IMR-90 (cell line): ENCODE results near the gene GALNT17. TPM values are rescaled to one million over a fixed set of nuclear protein-coding genes. Genes with fewer than 3 reads are reported as not detected.

Experiments used
- ATAC-seq: fragments of 200-7000 bp; cut with Tn5 transposase; 2 replicates; pipeline ENCODE4 v1.9.1; 2020; ENCODE audit warnings: low read depth, mild to moderate bottlenecking, moderate library complexity
- BruUV-seq: library from RNA; stranded (reverse); fragments of 400-500 nt; replicated peaks from 2 replicates; lab custom pipeline; 2021; lab: Mats Ljungman, UMichigan
- CTCF ChIA-PET: fragments of 300-600 bp; formaldehyde crosslinking; extraction: SDS; loops from one replicate; lab custom pipeline; 2021; ENCODE audit warnings: antibody characterized with exemption; lab: Yijun Ruan, JAX
- POLR2A ChIA-PET: fragments of 300-600 bp; sonication (Branson Sonifier 250); formaldehyde crosslinking; loops from one replicate; lab custom pipeline; 2022; ENCODE audit warnings: antibody characterized with exemption; ENCODE audit not compliant: unreplicated experiment; lab: Charles Lee
- DNase-seq: peaks from one replicate; pipeline ENCODE4 v3.0.0; 2013
- H2AFZ ChIP-seq: replicated peaks from 2 replicates; pipeline ENCODE3; 2013; ENCODE audit warnings: low read length, mild to moderate bottlenecking; ENCODE audit not compliant: poor library complexity
- H2AK5ac ChIP-seq: 2 replicates; pipeline ENCODE4 v1.6.1; 2013; ENCODE audit warnings: low read depth, low read length, inconsistent platforms
- H2AK9ac ChIP-seq: replicated peaks from 2 replicates; pipeline ENCODE3; 2013; ENCODE audit warnings: mild to moderate bottlenecking, low read depth, low read length, moderate library complexity; ENCODE audit not compliant: poor library complexity
- H2BK120ac ChIP-seq: 2 replicates; pipeline ENCODE4 v1.6.1; 2013; ENCODE audit warnings: low read depth, low read length, inconsistent platforms
- H2BK15ac ChIP-seq: 3 replicates; pipeline ENCODE4 v1.6.1; 2013; ENCODE audit warnings: low read depth, low read length, inconsistent platforms
- H2BK20ac ChIP-seq: 2 replicates; pipeline ENCODE4 v1.6.1; 2013; ENCODE audit warnings: low read depth, mild to moderate bottlenecking, inconsistent platforms, low read length, moderate library complexity
- H2BK5ac ChIP-seq: 2 replicates; pipeline ENCODE4 v1.6.1; 2013; ENCODE audit warnings: mild to moderate bottlenecking, low read depth, low read length, inconsistent platforms; ENCODE audit not compliant: poor library complexity, severe bottlenecking
- H3K14ac ChIP-seq: replicated peaks from 2 replicates; pipeline ENCODE4 v1.6.1; 2013; ENCODE audit warnings: low read depth, low read length, inconsistent platforms
- H3K18ac ChIP-seq: 2 replicates; pipeline ENCODE4 v1.6.1; 2013; ENCODE audit warnings: low read depth, low read length, control low read depth
- H3K23ac ChIP-seq: 2 replicates; pipeline ENCODE4 v1.6.1; 2013; ENCODE audit warnings: low read depth, low read length, inconsistent platforms
- H3K27ac ChIP-seq: 2 replicates; pipeline ENCODE4 v1.5.1; 2013; ENCODE audit warnings: mild to moderate bottlenecking, control low read depth, low read length; ENCODE audit not compliant: insufficient read depth
- H3K27me3 ChIP-seq: 2 replicates; pipeline ENCODE4 v1.6.1; 2013; ENCODE audit warnings: low read length; ENCODE audit not compliant: control insufficient read depth, insufficient read depth
- H3K36me3 ChIP-seq: 2 replicates; pipeline ENCODE4 v1.6.1; 2013; ENCODE audit warnings: low read length, mixed read lengths; ENCODE audit not compliant: control insufficient read depth, insufficient read depth
- H3K4ac ChIP-seq: 2 replicates; pipeline ENCODE4 v1.6.1; 2013; ENCODE audit warnings: low read depth, low read length, inconsistent platforms
- H3K4me1 ChIP-seq: 2 replicates; pipeline ENCODE4 v1.6.1; 2013; ENCODE audit warnings: low read length, mixed read lengths; ENCODE audit not compliant: control insufficient read depth, insufficient read depth
- H3K4me2 ChIP-seq: 2 replicates; pipeline ENCODE4 v1.6.1; 2013; ENCODE audit warnings: low read depth, mild to moderate bottlenecking, control low read depth, low read length, moderate library complexity
- H3K4me3 ChIP-seq: 2 replicates; pipeline ENCODE4 v1.5.1; 2013; ENCODE audit warnings: low read depth, mild to moderate bottlenecking, control low read depth, low read length, moderate library complexity; ENCODE audit not compliant: insufficient read depth
- H3K56ac ChIP-seq: 2 replicates; pipeline ENCODE4 v1.6.1; 2013; ENCODE audit warnings: low read length, inconsistent platforms; ENCODE audit not compliant: insufficient read depth; ENCODE audit errors: extremely low read depth
- H3K79me1 ChIP-seq, 2 experiments: 2 replicates each; pipeline ENCODE4 v1.6.1; 2013; ENCODE audit warnings: low read length in 2 of 2, inconsistent platforms in 1 of 2, low read depth in 1 of 2
- H3K9ac ChIP-seq: 2 replicates; pipeline ENCODE4 v1.6.1; 2013; ENCODE audit warnings: low read depth, low read length, control low read depth
- H3K9me1 ChIP-seq: 2 replicates; pipeline ENCODE4 v1.6.1; 2013; ENCODE audit warnings: low read length, inconsistent platforms; ENCODE audit not compliant: insufficient read depth
- H3K9me3 ChIP-seq: 2 replicates; pipeline ENCODE4 v1.6.1; 2013; ENCODE audit warnings: low read length; ENCODE audit not compliant: control insufficient read depth, insufficient read depth
- H4K20me1 ChIP-seq: 2 replicates; pipeline ENCODE4 v1.6.1; 2013; ENCODE audit warnings: low read length, inconsistent platforms; ENCODE audit not compliant: insufficient read depth
- H4K5ac ChIP-seq: 2 replicates; pipeline ENCODE4 v1.6.1; 2013; ENCODE audit warnings: mild to moderate bottlenecking, low read depth, low read length, control low read depth
- H4K8ac ChIP-seq, 2 experiments: 2 replicates each; pipeline ENCODE4 v1.6.1; 2013; ENCODE audit warnings: low read depth in 2 of 2, low read length in 2 of 2, control low read depth in 1 of 2, inconsistent platforms in 1 of 2
- H4K91ac ChIP-seq: 2 replicates; pipeline ENCODE4 v1.6.1; 2013; ENCODE audit warnings: low read depth, low read length, inconsistent platforms; ENCODE audit not compliant: insufficient read depth
- RFX5 ChIP-seq: IDR thresholded peaks from 2 replicates; pipeline ENCODE4 v1.8.0; 2012; ENCODE audit warnings: low read depth, mild to moderate bottlenecking, low read length, moderate library complexity
- WGBS, 2 experiments: methylation state at CpG; one replicate each; pipeline versions ENCODE4 v1.1.5 to v1.1.7; 2013; ENCODE audit warnings: missing lambda C conversion rate in 2 of 2; ENCODE audit not compliant: insufficient read length in 1 of 2; ENCODE audit errors: extremely low coverage in 2 of 2; 5-methylcytosine and 5-hydroxymethylcytosine counted together
- dilution Hi-C: fragments of 300-500 bp; cut with HindIII; formaldehyde crosslinking; loops from one replicate; pipeline ENCODE4 v1.14.3; 2018; ENCODE audit warnings: low sequenced_read_pairs; ENCODE audit not compliant: unreplicated experiment
- in situ Hi-C: fragments of 300-500 bp; cut with MboI; formaldehyde crosslinking; loops from 3 replicates; pipeline ENCODE4 v1.14.3; 2019; ENCODE audit warnings: low sequenced_read_pairs, inconsistent platforms, mixed read lengths
- intact Hi-C: fragments of 100-400 bp; cut with micrococcal nuclease; formaldehyde crosslinking; loops from 2 replicates; pipeline ENCODE4 v1.10.0; 2022
- polyA plus RNA-seq, 3 experiments: library from polyadenylated mRNA; depleted of rRNA; stranded (reverse); fragments of >200 nt; gene quantifications; 2 replicates each; pipeline ENCODE4 v1.2.3, GENCODE V29; 2012; ENCODE audit warnings: low replicate concordance in 1 of 3
- total RNA-seq: library from RNA; depleted of rRNA; stranded (reverse); fragments of >200 nt; gene quantifications from 2 replicates; pipeline ENCODE4 v1.2.3, GENCODE V29; 2012

Gene GALNT17
- total and polyA plus RNA-seq, 2 of the 4 experiments (the other 2 are of a cell fraction) = not detected

DNA sequence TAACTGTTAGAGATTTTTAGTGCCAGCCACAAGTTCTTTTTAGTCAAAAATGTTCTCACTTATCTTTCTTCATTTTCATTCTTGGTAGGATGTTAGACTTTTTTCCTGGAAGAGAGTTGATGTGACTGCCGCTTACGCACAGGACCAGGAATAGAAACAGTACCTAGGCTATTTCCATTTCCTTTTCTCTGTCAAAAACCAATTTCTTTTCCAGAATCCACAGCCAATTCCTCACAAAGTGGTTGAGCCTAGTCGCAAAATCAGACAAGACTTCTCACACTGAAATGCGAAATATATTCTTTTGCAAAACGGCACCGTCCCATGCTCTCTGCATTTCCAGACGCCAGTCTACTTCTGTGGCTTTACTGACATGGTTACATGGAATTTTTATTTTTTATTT is 394.2 kb downstream of the GALNT17 start:
- Histone ChIP-seq H2BK15ac (no peak overlapping the region), H2BK5ac (no peak overlapping the region), H2AK9ac (no peak overlapping the region), H4K91ac (no peak overlapping the region), H3K14ac (no peak overlapping the region), H3K79me1 (no peaks in the 10 kb centered on the region), H3K27me3 (no peaks in the 10 kb centered on the region), H3K18ac (no peak overlapping the region), H4K20me1 (no peaks in the 10 kb centered on the region), H3K9me3 (peaks cover 14% of the 10 kb centered on the region), H3K4me3 (no peak overlapping the region), H3K27ac (no peak overlapping the region), H3K4me1 (no peaks in the 10 kb centered on the region), H3K9ac (no peak overlapping the region), H4K5ac (no peak overlapping the region), H2BK120ac (no peak overlapping the region), H3K23ac (no peak overlapping the region), H3K4ac (no peak overlapping the region), H4K8ac (no peak overlapping the region), H2AK5ac (no peak overlapping the region), H3K9me1 (no peaks in the 10 kb centered on the region), H3K56ac (no peak overlapping the region), H2AFZ (no peak overlapping the region), H3K4me2 (no peak overlapping the region), H3K36me3 (no peaks in the 10 kb centered on the region), H2BK20ac (no peak overlapping the region)
- CTCF ChIA-PET = no interaction called here
- no CpG with 5 or more reads among the region's 7 CpGs for WGBS, 2 experiments
- POLR2A ChIA-PET = no interaction called here
- DNase-seq (no peak), ATAC-seq (no peak)
- intact Hi-C loops = no loop called here
- dilution Hi-C loops = no loop called here
- TF ChIP-seq RFX5 = no peak
- in situ Hi-C loops = no loop called here
- BruUV-seq = no TSS peak
